Measurements from ENCODE around the gene USP3.

Gene USP3

GRCh38 chr15:63605036-63605435 lies 100.6 kb downstream of the USP3 start:
- Histone ChIP-seq H3K4me2 (ENCODE audit: low read length) (no peak overlapping the region), H3K79me2 (ENCODE audit: control insufficient read depth, low read length) (peaks cover 3% of the 10 kb centered on the region), H3K9me2 (replicated peaks; ENCODE audit: control insufficient read depth, low read length) (no peaks in the 10 kb centered on the region), H3F3A (ENCODE audit: control insufficient read depth, insufficient read depth) (peaks cover 10% of the 10 kb centered on the region; the same call in 1 of the 2 replicates), H3K4me3 (ENCODE audit: low read length) (no peak overlapping the region), H3K36me3 (ENCODE audit: control insufficient read depth, low read length) (peaks cover 22% of the 10 kb centered on the region), H3K27ac (ENCODE audit: low read depth, low read length) (no peak overlapping the region), H4K20me1 (ENCODE audit: control insufficient read depth, insufficient read depth, low read depth, low read length) (no peaks in the 10 kb centered on the region), H3K4me1 (ENCODE audit: control insufficient read depth, low read length) (peaks cover 54% of the 10 kb centered on the region), H3K27me3 (ENCODE audit: control insufficient read depth, low read length) (no peaks in the 10 kb centered on the region), H3K9me3 (ENCODE audit: control insufficient read depth, insufficient read depth, low read length) (no peaks in the 10 kb centered on the region)
- TF ChIP-seq CTCF (IDR thresholded peaks at IDR 0.05; ENCODE audit: low read depth, low read length, poor library complexity, severe bottlenecking) (no peak), EZH2phosphoT487 (IDR thresholded peaks at IDR 0.05; ENCODE audit: borderline replicate concordance, low read length) (no peak)

GRCh38 chr15:63605816-63606215 lies 101.4 kb downstream of the USP3 start:
- Histone ChIP-seq H3K9me3 (ENCODE audit: control insufficient read depth, insufficient read depth, low read length) (no peaks in the 10 kb centered on the region), H4K20me1 (ENCODE audit: control insufficient read depth, insufficient read depth, low read depth, low read length) (no peaks in the 10 kb centered on the region), H3K4me1 (ENCODE audit: control insufficient read depth, low read length) (peaks cover 57% of the 10 kb centered on the region), H3K36me3 (ENCODE audit: control insufficient read depth, low read length) (peaks cover 24% of the 10 kb centered on the region), H3F3A (ENCODE audit: control insufficient read depth, insufficient read depth) (peaks cover 14% of the 10 kb centered on the region; the same call in 1 of the 2 replicates), H3K4me3 (ENCODE audit: low read length) (no peak overlapping the region), H3K9me2 (replicated peaks; ENCODE audit: control insufficient read depth, low read length) (no peaks in the 10 kb centered on the region), H3K27me3 (ENCODE audit: control insufficient read depth, low read length) (no peaks in the 10 kb centered on the region), H3K79me2 (ENCODE audit: control insufficient read depth, low read length) (no peaks in the 10 kb centered on the region), H3K27ac (ENCODE audit: low read depth, low read length) (no peak overlapping the region), H3K4me2 (ENCODE audit: low read length) (peak overlapping the region; percentile 2; the same call in 1 of the 2 replicates)
- TF ChIP-seq CTCF (IDR thresholded peaks at IDR 0.05; ENCODE audit: low read depth, low read length, poor library complexity, severe bottlenecking): no peak
- TF ChIP-seq EZH2phosphoT487 (IDR thresholded peaks at IDR 0.05; ENCODE audit: borderline replicate concordance, low read length): no peak

- no peaks in the 10 kb centered on the region for H4K20me1 ChIP-seq (ENCODE audit: control insufficient read depth, insufficient read depth, low read depth, low read length)
- H3K9me3 ChIP-seq (ENCODE audit: control insufficient read depth, insufficient read depth, low read length): no peaks in the 10 kb centered on the region
- H3F3A ChIP-seq (ENCODE audit: control insufficient read depth, insufficient read depth): peaks cover 16% of the 10 kb centered on the region; the same call in 1 of the 2 replicates
- H3K4me2 ChIP-seq (ENCODE audit: low read length): 0 out of 2 replicates have a peak overlapping the region, but pooled peaks have one; percentile 2
- no peaks in the 10 kb centered on the region for H3K27me3 ChIP-seq (ENCODE audit: control insufficient read depth, low read length)
- H3K9me2 ChIP-seq (replicated peaks; ENCODE audit: control insufficient read depth, low read length): no peaks in the 10 kb centered on the region
- H3K4me1 ChIP-seq (ENCODE audit: control insufficient read depth, low read length): peaks cover 61% of the 10 kb centered on the region
- no peaks in the 10 kb centered on the region for H3K79me2 ChIP-seq (ENCODE audit: control insufficient read depth, low read length)
- no peak overlapping the region for H3K27ac ChIP-seq (ENCODE audit: low read depth, low read length)
- H3K36me3 ChIP-seq (ENCODE audit: control insufficient read depth, low read length): peaks cover 27% of the 10 kb centered on the region
- no peak for TF ChIP-seq EZH2phosphoT487 (IDR thresholded peaks at IDR 0.05; ENCODE audit: borderline replicate concordance, low read length)
- no peak for TF ChIP-seq CTCF (IDR thresholded peaks at IDR 0.05; ENCODE audit: low read depth, low read length, poor library complexity, severe bottlenecking)
- no peak overlapping the region for H3K4me3 ChIP-seq (ENCODE audit: low read length)
Measured at GRCh38 chr15:63606308-63606707, 101.9 kb downstream of the USP3 start.

All from DOHH2 (cell line).